Measurements from ENCODE around the gene TTC22. TPM values are rescaled to one million over a fixed set of nuclear protein-coding genes. Genes with fewer than 3 reads are reported as not detected.

Gene TTC22
- total RNA-seq, 1 experiment from 2014 or later, result 0.59 TPM

DNA sequence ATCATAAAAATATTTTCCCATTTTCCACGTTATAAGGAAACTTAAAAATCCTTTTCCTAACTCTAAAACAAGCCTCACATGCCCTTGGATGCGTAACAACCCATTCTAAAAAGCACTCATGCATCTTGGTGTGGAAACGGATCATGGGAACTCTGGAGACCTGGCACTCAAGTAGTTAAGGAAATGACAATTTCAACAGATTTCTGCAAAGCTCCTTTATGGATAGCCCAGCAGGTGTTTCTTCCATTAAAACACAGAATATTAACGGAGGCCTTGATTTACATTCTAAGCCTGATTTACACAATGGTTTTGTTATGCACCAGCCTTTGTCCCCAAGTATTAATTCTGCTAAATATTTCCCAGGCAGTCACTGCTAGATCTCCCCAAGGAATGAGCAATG lies 49.7 kb downstream of the TTC22 start:
- Histone ChIP-seq H3K79me1 (ENCODE audit: insufficient read depth, low read depth, low read length, poor library complexity, severe bottlenecking) (no peaks in the 10 kb centered on the region), H3K4ac (ENCODE audit: low read depth, low read length) (no peak overlapping the region), H2BK5ac (ENCODE audit: insufficient read length, low read length) (no peak overlapping the region), H3K14ac (ENCODE audit: insufficient read depth, low read length) (no peak overlapping the region), H3K4me1 (ENCODE audit: insufficient read depth, low read length) (no peaks in the 10 kb centered on the region), H2BK15ac (ENCODE audit: low read depth, low read length) (no peak overlapping the region), H4K91ac (ENCODE audit: insufficient read length, low read depth, low read length) (no peak overlapping the region), H3K27ac (ENCODE audit: insufficient read length, low read depth, low read length) (no peak overlapping the region), H3K23ac (ENCODE audit: insufficient read length, low read depth, low read length) (no peak overlapping the region), H4K8ac (replicated peaks; ENCODE audit: insufficient read length, low read depth, low read length) (no peak overlapping the region), H3K4me2 (ENCODE audit: insufficient read depth, insufficient read length, low read length) (no peak overlapping the region), H2AFZ (ENCODE audit: low read length) (no peak overlapping the region), H3K9me3 (ENCODE audit: control insufficient read depth, low read depth, low read length) (no peaks in the 10 kb centered on the region), H3K9ac (ENCODE audit: extremely low read depth, insufficient read length, low read length) (no peak overlapping the region), H3K79me2 (ENCODE audit: insufficient read depth, low read length) (no peaks in the 10 kb centered on the region), H2BK120ac (ENCODE audit: low read depth, low read length, poor library complexity, severe bottlenecking) (no peak overlapping the region), H3K56ac (ENCODE audit: insufficient read length, low read depth, low read length) (no peak overlapping the region), H2AK5ac (ENCODE audit: insufficient read length, low read length) (no peak overlapping the region), H4K20me1 (ENCODE audit: control insufficient read depth, insufficient read depth, insufficient read length) (peaks cover 3% of the 10 kb centered on the region), H2BK12ac (ENCODE audit: insufficient read length, low read depth, low read length) (no peak overlapping the region), H3K27me3 (ENCODE audit: insufficient read depth, low read length) (no peaks in the 10 kb centered on the region), H3T11ph (ENCODE audit: low read length) (no peak overlapping the region), H3K23me2 (ENCODE audit: insufficient read length, low read depth, low read length, poor library complexity, severe bottlenecking) (no peaks in the 10 kb centered on the region), H3K18ac (ENCODE audit: insufficient read length, low read depth, low read length) (no peak overlapping the region), H2BK20ac (ENCODE audit: low read depth, low read length, poor library complexity, severe bottlenecking) (no peak overlapping the region), H4K5ac (ENCODE audit: insufficient read length, low read depth, low read length) (no peak overlapping the region)
- TF ChIP-seq, protein P1, sequence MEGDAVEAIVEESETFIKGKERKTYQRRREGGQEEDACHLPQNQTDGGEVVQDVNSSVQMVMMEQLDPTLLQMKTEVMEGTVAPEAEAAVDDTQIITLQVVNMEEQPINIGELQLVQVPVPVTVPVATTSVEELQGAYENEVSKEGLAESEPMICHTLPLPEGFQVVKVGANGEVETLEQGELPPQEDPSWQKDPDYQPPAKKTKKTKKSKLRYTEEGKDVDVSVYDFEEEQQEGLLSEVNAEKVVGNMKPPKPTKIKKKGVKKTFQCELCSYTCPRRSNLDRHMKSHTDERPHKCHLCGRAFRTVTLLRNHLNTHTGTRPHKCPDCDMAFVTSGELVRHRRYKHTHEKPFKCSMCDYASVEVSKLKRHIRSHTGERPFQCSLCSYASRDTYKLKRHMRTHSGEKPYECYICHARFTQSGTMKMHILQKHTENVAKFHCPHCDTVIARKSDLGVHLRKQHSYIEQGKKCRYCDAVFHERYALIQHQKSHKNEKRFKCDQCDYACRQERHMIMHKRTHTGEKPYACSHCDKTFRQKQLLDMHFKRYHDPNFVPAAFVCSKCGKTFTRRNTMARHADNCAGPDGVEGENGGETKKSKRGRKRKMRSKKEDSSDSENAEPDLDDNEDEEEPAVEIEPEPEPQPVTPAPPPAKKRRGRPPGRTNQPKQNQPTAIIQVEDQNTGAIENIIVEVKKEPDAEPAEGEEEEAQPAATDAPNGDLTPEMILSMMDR (conservative IDR thresholded peaks at IDR 0.05), result no peak
- H3K27ac Mint-ChIP-seq, result peak overlapping the region in 1 of 3 experiments; percentile 51; a peak in 1 of 7 replicates
- H3K9me3 Mint-ChIP-seq, result no peaks in the 10 kb centered on the region
- H3K4me1 Mint-ChIP-seq, result peaks cover 15 to 19% of the 10 kb centered on the region in 2 experiments
- H3K36me3 Mint-ChIP-seq (ENCODE audit: insufficient read depth in 1 of 3, low read depth in 3 of 3), result peaks cover 4 to 5% (median 4%) of the 10 kb centered on the region in 3 experiments; a peak in 3 of 7 replicates
- no peak for DNase-seq
- peaks cover 2% of the 10 kb centered on the region; the same call in 1 of the 2 replicates for H3K27me3 Mint-ChIP-seq (ENCODE audit: low read depth)
- no CpG with 5 or more reads among the region's 4 CpGs for WGBS (ENCODE audit: extremely low coverage, insufficient read length, low lambda C conversion rate)
- no peak overlapping the region; a peak in 1 of 5 replicates for H3K4me3 Mint-ChIP-seq
